Right hindlimb (tissue), 1 donor: ENCODE data around the gene ZNF768.

Experiments used
- DNase-seq: peaks from one replicate; pipeline ENCODE4 v3.0.0-alpha.2; 2018

ZNF768 gene

DNA sequence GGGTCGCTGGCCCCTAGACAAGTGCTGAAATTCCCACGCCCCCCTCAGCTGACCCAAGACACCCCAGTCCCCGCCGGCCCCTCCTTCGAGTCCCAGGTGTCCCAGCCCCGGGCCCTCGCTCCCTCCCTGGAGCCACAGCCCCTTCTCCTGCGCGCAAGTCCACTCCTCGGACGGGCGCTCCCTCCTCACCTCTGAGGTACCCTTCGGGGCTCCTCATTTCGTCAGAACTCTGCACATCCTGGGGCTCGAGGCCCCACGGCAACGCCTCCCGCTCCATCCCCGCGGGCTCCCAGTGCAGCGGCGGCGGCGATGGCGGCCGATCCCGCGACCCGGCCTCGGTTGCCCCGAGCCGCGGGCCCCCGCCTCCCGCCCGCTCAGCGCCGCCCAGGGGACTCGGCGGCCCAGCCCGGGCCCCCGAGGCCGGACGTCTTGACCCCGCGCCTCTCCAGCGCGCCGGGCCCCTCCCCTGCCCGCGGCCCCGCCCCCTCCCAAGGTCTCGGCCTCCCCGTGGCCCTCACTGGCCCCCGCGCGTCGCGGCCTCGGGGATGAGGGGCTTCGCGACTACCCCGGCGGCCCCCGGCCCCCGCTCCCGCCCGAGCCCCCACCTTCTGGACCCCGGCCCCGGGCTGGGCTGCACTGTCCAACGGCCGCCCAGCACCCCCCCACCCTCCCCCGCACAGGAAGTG is at the start of gene ZNF768:
Gene ZNF768 (minus strand): TSS at position 430 of the 686 bp plus-strand sequence. CDS start 153 bp downstream, at position 277.
- peak; percentile 58 for DNase-seq

DNA sequence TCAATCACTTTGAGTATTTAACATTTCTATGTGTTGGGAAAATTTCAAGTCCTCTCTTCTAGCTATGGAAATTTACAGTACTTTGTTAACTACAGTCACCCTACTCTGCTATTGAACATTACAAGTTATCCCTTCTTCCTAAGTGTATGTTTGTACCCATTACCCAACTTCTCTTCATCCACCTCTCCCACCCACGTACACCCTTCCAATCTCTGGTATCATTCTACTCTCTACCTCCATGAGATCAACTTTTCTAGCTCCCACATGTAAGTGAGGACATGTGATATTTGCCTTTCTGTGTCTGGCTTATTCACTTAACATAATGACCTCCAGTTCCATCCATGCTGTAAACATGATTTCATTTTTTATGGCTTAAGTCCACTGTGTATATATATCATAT is 48.3 kb upstream of the ZNF768 start:
- DNase-seq: no peak

DNA sequence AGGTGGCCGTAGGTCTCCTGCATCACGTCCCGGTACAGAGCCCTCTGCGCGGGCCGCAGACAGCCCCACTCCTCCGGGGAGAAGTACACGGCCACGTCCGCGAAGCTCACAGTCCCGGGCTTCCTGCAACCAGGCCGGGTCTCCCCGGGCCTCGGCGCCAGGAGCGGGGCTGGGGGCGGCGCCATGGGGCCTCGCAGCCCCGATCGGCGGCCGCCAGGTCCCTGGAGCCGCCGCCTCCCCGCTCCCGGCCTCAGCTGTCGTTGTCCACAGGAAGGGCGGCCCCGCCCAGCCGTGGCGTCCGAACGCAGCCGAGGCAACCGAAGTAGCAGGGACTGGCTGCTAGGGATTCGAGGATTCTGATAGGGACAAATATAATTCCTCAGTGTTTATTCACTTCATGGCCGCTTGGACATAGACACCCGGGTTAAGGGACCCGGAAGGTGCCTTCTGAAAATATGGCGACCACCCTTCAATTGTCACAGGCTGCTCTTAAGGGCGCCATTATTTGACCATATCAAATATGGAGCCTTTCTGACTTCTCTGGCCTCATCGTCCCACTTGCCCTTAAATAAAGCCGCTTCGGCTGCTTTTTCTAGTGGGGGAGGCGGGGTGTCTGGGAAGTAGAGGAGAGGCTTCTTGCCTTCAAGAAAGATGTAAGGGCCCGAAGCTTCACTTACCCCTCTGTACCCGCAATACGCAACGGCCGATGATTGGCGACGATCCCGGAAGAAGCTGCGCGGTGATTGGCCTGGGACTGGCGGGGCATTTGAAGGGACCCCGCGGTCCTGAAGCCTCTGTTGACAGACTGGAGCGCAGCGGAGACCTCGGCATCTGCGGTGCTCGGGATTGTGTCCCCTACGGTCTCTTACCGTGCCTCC is 45.3 kb upstream of the ZNF768 start, which contains the start of gene ZNF688:
Gene ZNF688 (minus strand): TSS at position 270 of the 878 bp plus-strand sequence. CDS start 85 bp downstream, at position 185.
- DNase-seq: peak; percentile 98

DNA sequence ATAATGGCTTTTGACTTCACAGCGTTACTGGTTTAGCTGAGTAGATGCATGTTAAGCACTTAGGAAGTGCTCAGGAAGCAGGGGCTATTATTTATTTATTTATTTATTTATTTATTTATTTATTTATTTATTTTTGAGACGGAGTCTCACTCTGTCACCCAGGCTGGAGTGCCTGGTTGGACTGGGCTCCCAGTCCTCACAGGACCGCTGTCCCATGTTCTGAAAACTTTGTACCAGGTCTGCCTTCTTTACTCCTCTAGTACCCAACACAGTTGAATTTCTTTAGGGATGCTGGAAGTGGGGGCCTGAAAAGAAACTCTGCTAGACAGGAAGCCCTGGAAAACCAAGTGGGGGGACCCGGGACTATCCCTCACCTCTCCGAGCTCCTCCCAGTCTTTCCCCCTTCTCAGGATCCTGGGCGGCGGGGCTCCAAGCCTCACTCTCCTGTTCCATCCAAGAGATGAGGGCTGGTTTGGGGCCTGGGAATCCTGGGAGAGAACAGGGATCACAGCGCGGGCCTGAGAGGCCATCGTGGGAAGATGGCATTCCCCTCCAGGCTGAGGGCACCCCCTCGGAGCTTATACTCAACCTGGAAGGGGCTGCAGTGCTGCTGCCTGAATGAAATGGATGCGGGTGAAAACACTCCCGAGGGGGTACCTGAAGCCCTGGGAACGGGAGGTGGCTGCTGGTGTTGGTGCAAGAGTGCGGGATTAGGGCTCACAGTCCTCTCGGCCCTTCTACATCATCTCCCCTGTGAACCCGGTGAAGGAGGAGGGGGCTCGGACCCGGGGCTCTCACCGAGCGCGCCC is 44.5 kb upstream of the ZNF768 start:
- peak; percentile 66 for DNase-seq

DNA sequence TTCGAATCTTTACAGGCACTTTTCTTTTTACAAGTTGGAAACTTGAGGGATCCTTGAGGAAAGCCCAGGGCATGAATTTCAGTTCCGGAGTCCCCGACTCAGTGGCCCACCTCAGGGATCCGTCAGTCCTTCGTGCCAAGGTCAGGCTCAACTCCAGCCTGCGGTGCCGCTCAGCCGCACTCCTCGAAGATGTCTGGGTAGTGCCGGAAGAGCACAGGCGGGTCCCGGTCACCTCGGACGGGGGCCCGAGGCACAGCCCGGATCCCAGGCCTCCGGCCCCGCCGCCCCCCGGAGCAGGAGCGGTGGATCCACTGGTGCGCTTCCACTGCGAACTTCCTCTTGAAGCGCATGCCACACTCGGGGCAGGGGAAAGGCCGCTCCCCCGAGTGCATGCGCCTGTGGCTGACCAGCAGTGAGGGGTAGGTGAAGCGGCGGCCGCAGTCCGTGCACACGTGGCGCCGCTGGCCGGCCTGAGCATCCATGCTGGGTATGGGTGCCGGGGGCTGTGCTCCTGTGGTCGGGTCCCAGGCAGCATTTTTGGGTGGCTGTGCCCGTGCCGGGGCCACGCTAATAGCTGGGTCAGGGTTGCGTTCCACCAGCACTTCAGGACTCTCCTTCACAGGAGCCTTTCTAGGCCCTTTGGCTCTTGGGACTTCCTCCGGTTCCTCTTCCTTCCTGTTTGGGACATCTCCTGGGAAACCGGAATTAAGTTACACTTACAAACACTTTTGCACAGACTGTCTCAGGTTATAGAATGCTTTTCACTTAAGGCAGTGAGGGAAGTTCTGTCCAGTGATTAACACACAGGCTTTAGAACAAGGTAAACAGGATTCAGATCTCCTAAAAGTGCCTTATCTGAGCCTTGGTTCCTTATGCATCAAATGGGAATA is 43.6 kb upstream of the ZNF768 start:
- DNase-seq: no peak

DNA sequence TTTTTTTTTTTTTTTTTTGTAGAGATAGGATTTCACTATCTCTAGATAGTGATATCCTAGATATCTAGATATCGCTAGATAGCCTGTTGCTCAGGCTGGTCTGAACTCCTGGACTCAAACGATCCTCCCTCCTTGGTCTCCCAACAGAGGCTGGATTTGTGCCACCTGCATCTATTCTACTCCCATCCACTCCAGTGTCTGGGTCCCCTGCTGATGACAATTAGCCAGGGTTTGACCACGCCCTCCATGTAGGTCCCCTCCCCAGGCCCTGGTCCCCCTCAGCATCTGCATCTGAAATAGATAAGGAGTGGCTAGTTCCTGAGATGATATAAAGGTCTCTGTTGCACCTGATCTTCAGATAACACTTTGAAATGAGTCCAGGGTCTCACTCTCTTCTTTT is 42.9 kb upstream of the ZNF768 start:
- no peak for DNase-seq

DNA sequence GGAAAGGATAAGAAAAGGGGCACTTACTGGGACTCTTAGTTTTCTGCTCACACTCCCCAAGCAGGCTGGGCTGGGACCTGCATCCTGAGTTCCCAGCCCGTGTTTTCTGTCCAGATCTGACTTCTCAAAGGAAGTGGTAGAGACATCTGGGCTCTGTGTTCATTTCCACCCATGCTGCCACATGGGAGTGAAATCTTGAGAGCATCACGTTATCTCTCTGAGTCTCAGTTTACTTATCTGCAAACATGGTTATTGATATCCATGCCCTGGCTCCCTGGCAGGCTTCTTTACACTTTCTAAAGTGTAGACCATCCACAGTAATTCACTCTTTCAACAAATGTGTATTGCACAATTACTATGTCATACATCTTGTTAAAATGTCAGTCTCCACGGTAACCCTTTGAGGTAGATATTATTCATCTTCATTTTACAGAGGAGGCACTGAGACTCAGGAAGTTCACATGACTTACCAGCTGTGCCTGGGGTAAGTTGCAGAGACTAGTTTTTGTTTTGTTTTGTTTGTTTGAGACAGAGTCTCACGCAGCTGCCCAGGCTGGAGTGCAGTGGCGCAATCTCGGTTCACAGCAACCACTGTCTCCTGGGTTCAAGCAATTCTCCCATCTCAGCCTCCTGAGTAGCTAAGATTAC is 41.7 kb upstream of the ZNF768 start:
- no peak for DNase-seq

DNA sequence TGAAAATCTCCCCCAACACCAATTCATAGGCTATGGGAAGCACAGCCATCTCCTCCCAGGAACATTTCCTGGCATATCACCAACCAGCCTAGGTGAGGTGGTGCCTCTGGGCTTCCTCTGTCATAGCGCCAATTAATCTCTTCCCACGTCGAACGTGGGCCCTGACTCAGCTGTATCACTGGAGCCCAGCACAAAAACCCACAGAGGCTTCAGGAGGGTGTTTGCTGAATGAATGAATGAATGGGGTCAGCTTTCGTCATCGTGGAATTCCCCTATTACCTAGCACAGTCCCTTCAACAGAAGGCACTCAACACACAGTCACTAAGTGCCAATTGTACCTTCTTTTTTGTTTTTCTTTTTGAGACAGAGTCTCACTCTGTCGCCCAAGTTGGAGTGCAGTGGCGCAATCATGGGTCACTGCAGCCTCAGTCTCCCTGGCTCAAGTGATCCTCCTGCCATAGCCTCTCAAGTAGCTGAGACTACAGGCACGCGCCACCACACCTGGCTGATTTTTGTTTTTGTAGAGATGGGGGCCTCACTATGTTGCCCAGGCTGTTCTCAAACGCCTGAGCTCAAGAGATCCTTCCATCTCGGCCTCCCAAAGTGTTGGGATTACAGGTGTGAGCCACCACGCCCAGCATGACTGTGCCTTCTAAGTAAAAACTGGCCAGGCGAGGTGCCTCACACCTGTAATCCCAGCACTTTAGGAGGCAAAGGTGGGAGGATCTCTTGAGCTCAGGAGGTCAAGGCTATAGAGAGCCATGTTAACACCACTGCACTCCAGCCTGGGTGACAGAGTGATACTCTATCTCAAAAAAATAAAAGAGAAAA is 41.0 kb upstream of the ZNF768 start:
- DNase-seq: no peak

DNA sequence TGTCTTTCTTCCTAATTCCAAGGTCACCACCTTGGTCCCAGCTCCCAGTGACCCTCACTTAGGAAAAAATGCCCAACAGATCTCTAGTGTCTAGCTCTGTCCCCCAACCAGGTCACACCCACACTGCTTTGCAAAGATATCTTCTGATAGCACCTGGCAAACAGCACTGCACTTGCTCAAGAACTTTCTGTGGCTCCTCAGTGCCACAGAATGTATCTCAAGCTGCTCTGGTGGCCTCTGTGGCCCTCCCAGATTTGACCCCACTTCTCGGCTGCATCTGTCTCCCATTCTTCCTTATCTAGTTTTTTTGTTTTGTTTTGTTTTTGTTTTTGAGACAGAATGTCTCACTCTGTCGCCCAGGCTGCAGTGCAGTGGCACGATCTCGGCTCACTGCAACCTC is 40.2 kb upstream of the ZNF768 start:
- no peak for DNase-seq

DNA sequence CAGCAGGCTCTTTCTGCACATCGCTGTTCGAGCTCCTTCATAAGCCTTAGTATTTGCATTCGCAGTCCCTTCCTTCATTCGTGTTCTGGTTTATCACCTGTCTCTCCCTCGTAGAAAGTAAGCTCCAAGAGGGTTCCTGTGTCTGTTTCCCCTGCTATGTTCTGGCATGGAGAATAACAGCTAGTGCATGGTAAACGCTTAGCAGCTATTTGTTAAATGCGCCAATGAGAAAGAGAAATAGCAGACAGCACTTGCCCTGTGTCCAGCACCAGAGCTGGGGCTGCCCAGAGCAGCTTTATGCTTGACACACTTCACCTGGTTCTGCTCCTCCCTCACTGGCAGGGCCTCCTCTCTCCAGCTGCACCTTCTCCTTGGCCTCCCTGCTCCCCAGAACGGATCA is 39.6 kb upstream of the ZNF768 start:
- DNase-seq: no peak

DNA sequence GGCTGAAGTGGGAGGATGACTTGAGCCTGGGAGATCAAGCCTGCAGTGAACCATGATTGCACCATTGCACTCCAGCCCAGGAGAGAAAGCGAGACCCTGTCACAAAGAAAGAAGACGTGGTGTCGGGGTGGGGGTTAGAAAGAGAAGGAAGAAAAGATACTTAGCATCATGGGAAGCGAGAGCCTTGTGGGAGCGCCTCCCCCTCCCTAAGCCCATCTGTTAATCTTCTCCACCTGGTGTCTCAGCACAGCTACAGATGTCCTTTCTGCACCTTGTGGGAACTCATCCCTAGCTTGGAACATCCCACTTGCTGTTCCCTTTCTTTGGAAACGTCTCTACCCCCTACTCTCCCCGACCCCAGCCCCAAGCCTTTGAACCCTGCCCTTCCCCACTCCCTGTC is 39.2 kb upstream of the ZNF768 start:
- no peak for DNase-seq

DNA sequence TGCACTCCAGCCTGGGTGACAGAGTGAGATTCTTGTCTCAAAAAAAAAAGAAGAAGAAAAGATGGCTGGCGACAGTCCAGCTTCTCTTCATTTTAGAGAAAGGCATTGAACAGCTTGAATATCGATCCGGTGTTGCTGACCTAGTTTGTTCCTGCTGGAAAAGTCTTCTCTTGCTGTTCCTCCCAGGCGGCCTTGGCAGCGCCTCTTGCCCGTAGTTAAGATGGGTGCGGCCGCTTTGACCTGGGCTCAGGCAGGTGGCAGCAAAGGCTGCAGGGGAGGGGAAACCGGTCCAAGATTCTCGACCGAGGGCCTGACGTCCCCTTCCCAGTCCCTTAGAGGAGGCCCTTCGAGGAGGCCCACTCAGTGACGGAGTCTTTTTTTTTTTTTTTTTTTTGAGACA is 35.7 kb upstream of the ZNF768 start:
- DNase-seq: no peak

DNA sequence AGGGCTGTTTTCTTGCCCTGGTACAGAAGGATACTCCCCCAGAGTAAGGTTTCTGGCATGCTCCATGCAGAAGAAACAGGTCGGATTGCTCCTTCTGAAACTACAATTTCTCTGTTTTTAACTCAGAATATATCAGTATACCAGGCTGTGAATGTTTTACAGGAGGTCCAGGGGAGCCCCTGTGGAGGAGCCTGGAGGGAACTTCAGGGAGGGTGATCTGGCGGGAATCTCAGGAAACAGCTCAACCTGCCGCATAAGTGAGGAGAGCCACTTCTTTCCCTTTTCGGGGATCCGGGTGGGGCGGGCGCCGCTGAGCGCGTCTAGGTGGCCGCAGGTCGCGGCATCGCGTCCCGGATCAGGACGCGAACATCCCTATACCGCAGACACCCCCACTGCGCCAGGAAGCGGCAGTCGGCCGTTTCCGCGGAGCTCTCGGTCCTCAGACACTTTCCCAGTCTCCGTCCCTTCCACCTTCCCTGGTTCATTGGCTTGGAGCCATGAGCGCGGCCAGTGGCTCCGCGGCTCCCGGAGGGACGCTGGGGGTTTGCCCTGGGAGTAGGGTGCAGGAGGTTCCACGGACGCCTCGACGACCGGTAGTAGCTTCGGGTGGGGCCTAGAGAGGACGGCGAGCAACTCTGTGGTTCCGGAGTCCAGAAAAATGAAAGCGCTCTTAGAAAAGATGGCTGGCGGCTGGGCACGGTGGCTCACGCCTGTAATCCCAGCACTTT is 34.9 kb upstream of the ZNF768 start:
- no peak for DNase-seq

DNA sequence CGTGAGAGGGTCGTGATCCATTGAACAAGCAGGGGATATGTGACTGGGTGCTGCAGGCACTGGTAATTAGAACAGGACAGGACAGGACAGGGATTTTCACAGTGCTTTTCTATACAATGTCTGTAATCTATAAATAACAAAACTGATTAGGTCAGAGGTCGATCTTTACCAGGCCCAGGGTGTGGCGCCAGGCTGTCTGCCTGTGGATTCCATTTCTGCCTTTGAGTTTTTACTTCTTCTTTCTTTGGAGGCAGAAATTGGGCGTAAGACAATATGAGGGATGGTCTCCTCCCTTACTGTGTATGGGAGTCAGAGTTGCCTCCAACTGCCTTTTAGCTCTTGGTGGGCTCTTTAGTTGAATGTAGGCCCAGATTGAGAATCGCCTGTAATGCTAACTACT is 33.3 kb upstream of the ZNF768 start:
- no peak for DNase-seq

DNA sequence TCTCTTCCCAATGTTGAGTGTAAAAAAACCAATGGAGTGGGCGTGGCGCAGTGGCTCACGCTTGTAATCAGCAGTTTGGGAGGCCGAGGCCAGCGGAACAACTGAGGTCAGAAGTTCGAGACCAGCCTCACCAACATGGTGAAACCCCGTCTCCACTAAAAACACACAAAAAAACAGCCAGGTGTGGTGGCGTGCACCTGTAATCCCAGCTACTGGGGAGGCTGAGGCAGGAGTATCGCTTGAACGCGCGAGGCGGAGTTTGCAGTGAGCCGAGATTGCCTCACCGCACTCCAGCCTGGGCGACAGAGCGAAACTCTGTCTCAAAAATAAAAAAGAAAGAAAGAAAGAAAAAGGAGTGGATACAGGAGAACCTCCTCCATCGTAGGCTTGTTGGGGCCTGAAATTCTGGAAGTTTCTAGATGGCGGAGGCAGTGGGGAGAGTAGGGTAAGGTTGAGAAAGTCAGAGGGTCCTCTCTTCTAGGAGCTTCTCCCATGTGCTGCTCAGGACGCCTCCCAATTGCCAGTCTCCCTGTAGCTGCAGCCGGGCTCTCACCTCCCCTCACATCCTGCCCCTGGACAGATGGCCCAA is 32.5 kb upstream of the ZNF768 start:
- DNase-seq: no peak

DNA sequence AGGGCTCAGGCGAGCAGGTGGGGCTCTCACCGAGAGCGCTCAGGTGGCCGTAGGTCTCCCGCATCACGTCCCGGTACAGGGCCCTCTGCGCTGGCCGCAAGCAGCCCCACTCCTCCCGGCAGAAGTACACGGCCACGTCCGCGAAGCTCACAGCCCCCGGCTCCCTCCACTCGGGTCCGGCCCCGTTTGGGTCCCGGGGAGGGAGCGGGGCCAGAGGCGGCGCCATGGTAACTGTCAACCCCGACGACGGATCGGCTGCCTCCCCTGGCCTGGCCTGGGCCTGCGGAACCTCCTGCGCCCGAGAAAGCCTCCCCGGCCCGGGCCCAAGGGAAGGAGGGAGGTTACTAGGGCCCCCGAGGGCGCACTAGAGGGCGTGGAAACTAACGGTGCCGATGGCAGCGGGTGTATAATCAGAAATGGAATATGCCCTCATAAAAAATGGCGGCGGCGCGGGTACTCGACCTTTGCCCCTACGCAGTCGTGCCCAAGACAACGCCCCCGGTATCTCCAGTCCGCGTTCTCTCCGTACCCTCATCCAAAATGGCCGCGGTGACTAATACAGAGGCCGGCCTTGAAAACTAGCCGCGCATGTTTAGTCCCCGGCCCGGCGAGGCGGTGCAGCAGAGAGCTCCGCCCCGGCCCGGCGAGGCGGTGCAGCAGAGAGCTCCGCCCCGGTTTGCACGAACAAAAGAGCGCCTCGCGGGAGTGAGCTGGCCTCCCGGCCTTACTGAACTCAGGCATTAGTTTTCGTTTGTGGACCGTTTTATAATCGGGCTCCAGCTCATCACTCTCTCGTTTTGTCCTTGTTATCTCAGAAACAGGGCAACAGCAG is 31.8 kb upstream of the ZNF768 start, which contains the start of gene ZNF764:
Gene ZNF764 (minus strand): TSS at position 418 of the 832 bp plus-strand sequence. CDS start 192 bp downstream, at position 226.
- peak; percentile 98 for DNase-seq

DNA sequence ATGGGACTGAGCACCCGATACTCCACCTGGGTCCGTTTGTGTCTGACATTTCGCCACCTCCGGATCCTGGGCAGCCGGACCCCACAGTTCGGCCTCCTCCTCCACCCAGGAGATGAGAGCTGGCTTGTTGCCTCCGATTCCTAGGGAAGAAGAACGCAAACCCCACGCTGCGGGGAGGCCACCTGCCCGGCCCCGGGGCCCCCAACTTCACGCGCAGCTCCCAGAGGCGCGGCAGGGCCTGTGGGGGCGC is 31.3 kb upstream of the ZNF768 start:
- peak; percentile 42 for DNase-seq

DNA sequence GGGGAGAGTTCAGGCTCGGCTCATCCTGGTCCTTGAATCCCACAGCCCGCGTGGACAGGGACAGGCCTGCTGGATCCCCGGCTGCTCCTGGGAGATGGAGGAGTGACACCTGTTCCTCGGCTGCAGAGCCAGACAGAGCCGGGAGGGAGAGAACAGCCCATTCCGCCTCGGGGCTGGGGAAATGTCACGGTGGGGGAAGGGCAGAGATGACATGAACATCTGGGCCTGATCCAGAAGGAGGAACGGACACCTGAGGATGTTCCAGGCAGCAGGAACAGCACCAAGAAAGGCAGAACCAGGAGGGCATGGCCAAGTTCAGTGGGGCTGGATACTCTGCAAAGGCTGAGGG is 29.7 kb upstream of the ZNF768 start:
- DNase-seq: no peak
